ENCODE results near the gene PTPRT.

DNA sequence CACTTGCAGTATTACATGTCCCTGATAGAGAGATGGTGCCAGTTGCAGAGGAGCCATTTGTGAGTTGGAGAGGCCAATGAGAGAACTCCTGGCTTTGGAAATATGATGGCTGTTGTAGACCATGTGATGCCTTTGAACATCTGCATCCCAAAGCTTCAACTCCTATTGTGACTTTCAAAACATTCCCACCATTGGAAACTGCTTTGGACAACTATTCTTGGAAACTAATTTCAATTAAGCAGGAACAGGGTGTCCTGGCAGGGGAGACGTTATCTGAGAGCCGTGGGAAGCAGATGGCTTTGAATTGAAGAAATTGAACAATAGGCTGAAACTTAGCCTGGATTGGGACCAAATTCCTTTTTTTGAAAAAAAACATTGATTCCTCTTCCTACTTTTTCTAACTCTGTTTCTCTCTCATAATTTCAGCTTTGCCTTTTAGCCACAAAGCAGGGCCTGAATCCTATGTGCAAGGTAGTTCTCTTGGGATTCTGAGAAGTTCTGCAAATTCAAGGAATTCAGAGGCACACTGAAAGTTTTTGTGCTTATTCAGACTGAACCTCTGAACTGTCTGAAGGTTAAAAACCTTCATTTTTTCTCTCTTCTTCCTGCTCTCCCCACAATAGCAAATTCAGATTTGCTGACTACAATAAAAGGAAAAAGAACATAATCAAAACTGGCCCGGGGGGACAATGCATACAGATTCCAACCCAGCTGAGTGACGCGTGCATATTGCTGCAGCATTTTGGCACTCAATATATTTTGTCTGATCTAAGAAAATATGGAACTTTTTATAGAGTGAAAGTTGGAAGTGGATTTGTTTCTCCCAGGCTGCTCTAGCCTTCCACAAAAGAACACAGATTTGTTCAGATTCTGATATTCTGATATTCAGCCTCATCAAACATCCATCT is 851.2 kb downstream of the PTPRT start:
- TF ChIP-seq, protein P1, sequence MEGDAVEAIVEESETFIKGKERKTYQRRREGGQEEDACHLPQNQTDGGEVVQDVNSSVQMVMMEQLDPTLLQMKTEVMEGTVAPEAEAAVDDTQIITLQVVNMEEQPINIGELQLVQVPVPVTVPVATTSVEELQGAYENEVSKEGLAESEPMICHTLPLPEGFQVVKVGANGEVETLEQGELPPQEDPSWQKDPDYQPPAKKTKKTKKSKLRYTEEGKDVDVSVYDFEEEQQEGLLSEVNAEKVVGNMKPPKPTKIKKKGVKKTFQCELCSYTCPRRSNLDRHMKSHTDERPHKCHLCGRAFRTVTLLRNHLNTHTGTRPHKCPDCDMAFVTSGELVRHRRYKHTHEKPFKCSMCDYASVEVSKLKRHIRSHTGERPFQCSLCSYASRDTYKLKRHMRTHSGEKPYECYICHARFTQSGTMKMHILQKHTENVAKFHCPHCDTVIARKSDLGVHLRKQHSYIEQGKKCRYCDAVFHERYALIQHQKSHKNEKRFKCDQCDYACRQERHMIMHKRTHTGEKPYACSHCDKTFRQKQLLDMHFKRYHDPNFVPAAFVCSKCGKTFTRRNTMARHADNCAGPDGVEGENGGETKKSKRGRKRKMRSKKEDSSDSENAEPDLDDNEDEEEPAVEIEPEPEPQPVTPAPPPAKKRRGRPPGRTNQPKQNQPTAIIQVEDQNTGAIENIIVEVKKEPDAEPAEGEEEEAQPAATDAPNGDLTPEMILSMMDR (IDR thresholded peaks at IDR 0.05; ENCODE audit: borderline replicate concordance, extremely low read depth, low read length, poor library complexity, severe bottlenecking) = no peak
- TF ChIP-seq EZH2 (IDR thresholded peaks at IDR 0.05; ENCODE audit: borderline replicate concordance, low read depth, low read length, severe bottlenecking) = no peak
